ENCODE data around the gene AGRN.

The AGRN gene

DNA sequence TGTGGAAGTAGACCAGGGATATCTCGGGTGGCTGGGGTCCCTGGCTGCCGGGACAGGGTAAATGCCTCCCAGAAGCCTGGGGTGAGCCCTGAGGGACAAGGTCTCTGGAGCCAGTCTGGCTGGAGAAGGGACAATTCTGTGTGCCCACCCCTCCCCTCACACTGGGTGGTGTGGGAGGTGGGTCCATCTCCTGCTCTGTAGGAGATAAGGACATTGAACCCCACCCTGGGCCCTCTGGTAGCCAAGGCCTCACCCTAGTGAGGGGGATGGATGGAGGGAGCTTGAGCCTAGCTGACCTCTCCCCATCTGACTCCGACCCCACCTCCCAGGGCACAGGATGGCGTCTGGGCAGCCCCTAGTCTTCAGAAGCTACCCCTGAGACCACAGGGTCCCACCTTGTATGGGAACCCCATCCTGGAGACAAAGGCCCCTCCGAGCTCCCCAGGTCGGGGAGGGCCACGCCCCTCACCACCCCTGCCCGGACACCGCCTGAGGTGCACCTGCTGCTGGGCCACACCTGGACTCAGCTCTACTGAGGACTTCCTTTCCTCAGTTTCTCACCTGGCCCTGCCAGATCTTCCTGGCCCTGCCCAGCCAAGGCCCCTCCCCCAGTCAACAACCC is 4.3 kb downstream of the AGRN start:
- TF ChIP-seq TAF1 (IDR thresholded peaks at IDR 0.05; ENCODE audit: low read depth), result no peak
- no peak for TF ChIP-seq TCF12 (IDR thresholded peaks at IDR 0.05; ENCODE audit: low read depth)
- TF ChIP-seq YY1 (IDR thresholded peaks at IDR 0.05; ENCODE audit: low read depth), result no peak
- no peak for TF ChIP-seq EP300 (IDR thresholded peaks at IDR 0.05; ENCODE audit: borderline replicate concordance)
- no peak for TF ChIP-seq ZBTB7A (IDR thresholded peaks at IDR 0.05; ENCODE audit: low read depth)
- TF ChIP-seq CEBPB (IDR thresholded peaks at IDR 0.05), result no peak
- TF ChIP-seq, protein P1, sequence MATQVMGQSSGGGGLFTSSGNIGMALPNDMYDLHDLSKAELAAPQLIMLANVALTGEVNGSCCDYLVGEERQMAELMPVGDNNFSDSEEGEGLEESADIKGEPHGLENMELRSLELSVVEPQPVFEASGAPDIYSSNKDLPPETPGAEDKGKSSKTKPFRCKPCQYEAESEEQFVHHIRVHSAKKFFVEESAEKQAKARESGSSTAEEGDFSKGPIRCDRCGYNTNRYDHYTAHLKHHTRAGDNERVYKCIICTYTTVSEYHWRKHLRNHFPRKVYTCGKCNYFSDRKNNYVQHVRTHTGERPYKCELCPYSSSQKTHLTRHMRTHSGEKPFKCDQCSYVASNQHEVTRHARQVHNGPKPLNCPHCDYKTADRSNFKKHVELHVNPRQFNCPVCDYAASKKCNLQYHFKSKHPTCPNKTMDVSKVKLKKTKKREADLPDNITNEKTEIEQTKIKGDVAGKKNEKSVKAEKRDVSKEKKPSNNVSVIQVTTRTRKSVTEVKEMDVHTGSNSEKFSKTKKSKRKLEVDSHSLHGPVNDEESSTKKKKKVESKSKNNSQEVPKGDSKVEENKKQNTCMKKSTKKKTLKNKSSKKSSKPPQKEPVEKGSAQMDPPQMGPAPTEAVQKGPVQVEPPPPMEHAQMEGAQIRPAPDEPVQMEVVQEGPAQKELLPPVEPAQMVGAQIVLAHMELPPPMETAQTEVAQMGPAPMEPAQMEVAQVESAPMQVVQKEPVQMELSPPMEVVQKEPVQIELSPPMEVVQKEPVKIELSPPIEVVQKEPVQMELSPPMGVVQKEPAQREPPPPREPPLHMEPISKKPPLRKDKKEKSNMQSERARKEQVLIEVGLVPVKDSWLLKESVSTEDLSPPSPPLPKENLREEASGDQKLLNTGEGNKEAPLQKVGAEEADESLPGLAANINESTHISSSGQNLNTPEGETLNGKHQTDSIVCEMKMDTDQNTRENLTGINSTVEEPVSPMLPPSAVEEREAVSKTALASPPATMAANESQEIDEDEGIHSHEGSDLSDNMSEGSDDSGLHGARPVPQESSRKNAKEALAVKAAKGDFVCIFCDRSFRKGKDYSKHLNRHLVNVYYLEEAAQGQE (IDR thresholded peaks at IDR 0.05; ENCODE audit: low read depth), result no peak
- no peak for TF ChIP-seq USF1 (IDR thresholded peaks at IDR 0.05)
- no peak for TF ChIP-seq NFIC (IDR thresholded peaks at IDR 0.05)
- no peak for TF ChIP-seq TEAD4 (IDR thresholded peaks at IDR 0.05)
- no peak for TF ChIP-seq FOXM1 (IDR thresholded peaks at IDR 0.05; ENCODE audit: borderline replicate concordance, low read depth)

GRCh38 chr1:1024771-1025699 is 5.1 kb downstream of the AGRN start:
- no peak for TF ChIP-seq USF1 (IDR thresholded peaks at IDR 0.05)
- TF ChIP-seq TAF1 (IDR thresholded peaks at IDR 0.05; ENCODE audit: low read depth), result no peak
- TF ChIP-seq ZBTB7A (IDR thresholded peaks at IDR 0.05; ENCODE audit: low read depth), result peak; percentile 100
- peak; percentile 69 for TF ChIP-seq EGR1 (IDR thresholded peaks at IDR 0.05)
- peak; percentile 100 for TF ChIP-seq TEAD4 (IDR thresholded peaks at IDR 0.05)
- TF ChIP-seq RAD21 (IDR thresholded peaks at IDR 0.05; ENCODE audit: low read depth), result no peak
- TF ChIP-seq EP300 (IDR thresholded peaks at IDR 0.05; ENCODE audit: borderline replicate concordance), result peak; percentile 79
- TF ChIP-seq, protein P1 (IDR thresholded peaks at IDR 0.05; ENCODE audit: low read depth), result no peak
- TF ChIP-seq TCF12 (IDR thresholded peaks at IDR 0.05; ENCODE audit: low read depth), result peak; percentile 89
- TF ChIP-seq CREB1 (IDR thresholded peaks at IDR 0.05; ENCODE audit: low read depth), result no peak
- TF ChIP-seq, protein P2, sequence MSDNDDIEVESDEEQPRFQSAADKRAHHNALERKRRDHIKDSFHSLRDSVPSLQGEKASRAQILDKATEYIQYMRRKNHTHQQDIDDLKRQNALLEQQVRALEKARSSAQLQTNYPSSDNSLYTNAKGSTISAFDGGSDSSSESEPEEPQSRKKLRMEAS (IDR thresholded peaks at IDR 0.05), result no peak; the same call in 1 of the 2 replicates
- no peak for TF ChIP-seq CEBPB (IDR thresholded peaks at IDR 0.05)
- peak; percentile 37; the same call in 1 of the 2 replicates for TF ChIP-seq FOXM1 (IDR thresholded peaks at IDR 0.05; ENCODE audit: borderline replicate concordance, low read depth)
- no peak for TF ChIP-seq YY1 (IDR thresholded peaks at IDR 0.05; ENCODE audit: low read depth)
- TF ChIP-seq NFIC (IDR thresholded peaks at IDR 0.05), result peak; percentile 60; the same call in 1 of the 2 replicates

- TF ChIP-seq YY1 (IDR thresholded peaks at IDR 0.05; ENCODE audit: low read depth) (no peak), CEBPB (IDR thresholded peaks at IDR 0.05) (no peak), CREB1 (IDR thresholded peaks at IDR 0.05; ENCODE audit: low read depth) (no peak), ZBTB7A (IDR thresholded peaks at IDR 0.05; ENCODE audit: low read depth) (no peak), TEAD4 (IDR thresholded peaks at IDR 0.05) (no peak), RAD21 (IDR thresholded peaks at IDR 0.05; ENCODE audit: low read depth) (no peak), NFIC (IDR thresholded peaks at IDR 0.05) (no peak), USF1 (IDR thresholded peaks at IDR 0.05) (no peak), TCF12 (IDR thresholded peaks at IDR 0.05; ENCODE audit: low read depth) (no peak), TAF1 (IDR thresholded peaks at IDR 0.05; ENCODE audit: low read depth) (no peak), EGR1 (IDR thresholded peaks at IDR 0.05) (no peak), FOXM1 (IDR thresholded peaks at IDR 0.05; ENCODE audit: borderline replicate concordance, low read depth) (no peak), EP300 (IDR thresholded peaks at IDR 0.05; ENCODE audit: borderline replicate concordance) (no peak)
- TF ChIP-seq, protein P2 (IDR thresholded peaks at IDR 0.05), result no peak
- TF ChIP-seq, protein P1 (IDR thresholded peaks at IDR 0.05; ENCODE audit: low read depth), result no peak
Measured at GRCh38 chr1:1025730-1026129, 5.8 kb downstream of the AGRN start.
